Left cardiac atrium (tissue), 4 donors: ENCODE data around the gene AP1M2. TPM values are rescaled to one million over a fixed set of nuclear protein-coding genes. Genes with fewer than 3 reads are reported as not detected.

Source experiments
- ATAC-seq, 2 donors: fragments of 200-7000 bp; cut with Tn5 transposase; one replicate each; pipeline ENCODE4 v1.9.1; 2020; ENCODE audit warnings: mild to moderate bottlenecking in 2 of 2, moderate library complexity in 2 of 2
- DNase-seq: peaks from one replicate; pipeline ENCODE4 v3.0.0-alpha.2; 2020
- intact Hi-C, 2 donors: fragments of 100-400 bp; cut with DNase I; formaldehyde crosslinking; loops; one replicate each; pipeline versions ENCODE4 v1.14.1 to v1.15.1; 2022 to 2023
- long read RNA-seq: library from polyadenylated mRNA; unstranded; transcript quantifications from one replicate; pipeline ENCODE4 v2.0.0, GENCODE V29; 2021
- total RNA-seq, 2 donors: library from RNA; stranded (reverse); fragmentation: NEBNext Ultra II Directional; extraction: Animal tissue kit (Norgen Biotek cat#: 25700); gene quantifications; one replicate each; pipeline ENCODE4 v1.2.1, GENCODE V29; 2021
- donor health status: DM: no; HTN: yes; CAD: no.
- donor health status: DM: no; HTN: yes; CAD: no; lungs with severe emphysema.
- donor health status: DM: yes; HTN: yes; CAD: no.
- donor health status: Dilated cardiomyopathy.

Gene AP1M2
- total RNA-seq = under 1 TPM in 1 of 2 donors, not detected in 1; 0.55 TPM
- long read RNA-seq = 0 reads

DNA sequence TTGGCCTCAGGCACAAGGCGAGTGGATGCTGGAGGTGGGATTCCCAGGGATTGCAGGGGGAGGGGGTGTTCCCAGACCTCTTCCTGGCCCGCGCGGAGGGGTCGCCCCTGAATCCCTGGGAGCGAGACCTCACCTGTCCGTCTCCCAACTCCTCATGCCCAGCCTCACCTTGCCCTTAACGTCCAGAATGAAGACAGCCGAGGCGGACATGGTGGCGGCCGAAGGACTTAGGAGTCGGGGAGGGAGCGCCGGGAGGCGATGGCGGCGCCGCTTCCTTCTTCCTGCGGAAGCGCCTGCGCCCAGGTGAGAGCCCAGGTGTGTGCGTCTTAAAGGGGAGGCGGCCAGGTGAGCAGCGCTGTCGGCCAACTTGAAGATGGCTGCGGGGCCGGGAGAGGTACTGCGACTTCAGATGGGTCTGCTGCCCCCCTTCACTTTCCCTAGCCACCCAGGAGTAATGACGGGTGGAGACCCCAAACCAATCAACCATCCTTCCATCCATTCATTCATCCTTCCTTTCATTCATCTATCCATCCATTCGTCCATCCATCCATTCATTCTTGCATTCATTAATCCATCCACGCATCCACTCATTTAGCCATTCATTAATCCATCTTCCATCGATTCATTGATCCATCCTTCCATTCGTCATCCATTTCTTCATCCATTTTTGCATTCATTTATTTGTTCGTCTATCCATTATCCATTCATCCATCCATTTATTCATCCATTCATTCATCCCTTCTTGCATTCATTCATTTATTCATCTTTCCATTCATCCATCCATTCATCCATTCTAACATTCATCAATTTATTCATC, at the start of gene AP1M2:
Gene AP1M2 (minus strand): TSS at position 291 of the 817 bp plus-strand sequence. CDS start 81 bp downstream, at position 210.
- ATAC-seq = no peak
- intact Hi-C loops = no loop called here

GRCh38 chr19:10636304-10636972, 49.3 kb upstream of the AP1M2 start:
- ATAC-seq = no peak
- intact Hi-C loops = no loop called here
- no peak for DNase-seq

More for the DNA sequence above, at the start of gene AP1M2:
- no peak for DNase-seq

GRCh38 chr19:10634963-10635362, 47.9 kb upstream of the AP1M2 start:
- DNase-seq (no peak), ATAC-seq (no peak)
- intact Hi-C loops = no loop called here

GRCh38 chr19:10634430-10634829, 47.3 kb upstream of the AP1M2 start:
- ATAC-seq (no peak), DNase-seq (no peak)
- intact Hi-C loops = no loop called here

DNA sequence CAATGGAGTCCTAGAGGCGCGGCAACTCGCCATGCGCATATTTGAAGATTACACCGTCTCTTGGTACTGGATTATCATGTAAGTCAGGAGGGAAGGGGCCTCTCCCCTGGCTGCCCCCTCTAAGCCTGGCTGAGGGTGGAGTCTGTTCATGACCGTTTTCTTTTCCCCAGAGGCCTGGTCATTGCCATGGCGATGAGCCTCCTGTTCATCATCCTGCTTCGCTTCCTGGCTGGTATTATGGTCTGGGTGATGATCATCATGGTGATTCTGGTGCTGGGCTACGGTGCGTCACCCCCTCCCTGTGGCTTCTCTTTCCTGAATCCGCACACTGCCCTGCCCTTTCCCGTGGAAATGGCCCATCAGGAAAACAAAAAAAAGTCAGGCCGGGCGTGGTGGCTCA, 44.8 kb upstream of the AP1M2 start:
- ATAC-seq = peak in 1 of 2 donors; percentile 31
- peak; percentile 29 for DNase-seq
- intact Hi-C loops = no loop called here

DNA sequence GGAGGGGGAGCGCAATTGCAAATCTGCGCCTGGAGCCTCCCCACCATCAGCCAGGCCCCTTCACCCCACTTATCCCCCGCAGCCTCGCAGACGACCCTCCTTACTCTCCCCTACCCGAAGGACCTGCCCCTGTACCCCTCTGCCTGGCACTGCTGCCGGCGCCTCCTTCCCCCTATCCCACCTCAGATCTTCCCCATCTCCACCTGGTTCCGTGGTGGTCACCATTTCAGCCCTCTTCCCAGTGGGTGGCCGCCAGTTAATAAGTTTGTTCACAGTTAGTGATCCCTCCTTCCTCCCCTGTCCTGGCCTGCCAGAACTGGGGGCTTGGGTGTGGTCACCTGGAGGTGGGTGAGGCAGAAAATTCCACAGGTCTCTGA, 38.6 kb upstream of the AP1M2 start:
- intact Hi-C loops = no loop called here
- peak; percentile 12 to 16 for ATAC-seq
- no peak for DNase-seq

- ATAC-seq (peak; percentile 97 to 99), DNase-seq (peak; percentile 84)
- intact Hi-C loops = no loop called here
Measured at GRCh38 chr19:10625003-10625761, 38.1 kb upstream of the AP1M2 start, which contains the start of gene SLC44A2. TSS of gene SLC44A2 (plus strand) at chr19:10625553. CDS start at chr19:10625634, 81 bp downstream.

- no peak for DNase-seq
- intact Hi-C loops = no loop called here
- ATAC-seq = peak in 1 of 2 donors; percentile 3
Measured at GRCh38 chr19:10624585-10624984, 37.5 kb upstream of the AP1M2 start.

GRCh38 chr19:10621966-10622365, 34.9 kb upstream of the AP1M2 start:
- no peak for ATAC-seq
- intact Hi-C loops = no loop called here
- DNase-seq = no peak

DNA sequence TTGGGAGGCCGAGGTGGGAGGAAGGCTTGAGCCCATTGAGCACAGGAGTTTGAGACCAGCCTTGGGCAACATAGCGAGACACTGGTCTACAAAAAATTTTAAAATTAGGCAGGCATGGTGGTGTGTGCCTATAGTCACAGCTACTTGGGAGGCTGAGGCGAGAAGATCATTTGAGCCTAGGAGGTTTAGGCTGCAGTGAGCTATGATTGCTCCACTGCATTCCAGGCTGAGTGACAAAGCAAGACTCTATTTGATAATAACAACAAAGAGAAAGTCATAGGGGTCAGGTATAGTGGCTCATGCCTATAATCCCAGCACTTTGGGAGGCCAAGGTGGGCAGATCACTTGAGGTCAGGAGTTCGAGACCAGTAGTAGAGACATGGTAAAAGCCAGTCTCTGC, 33.7 kb upstream of the AP1M2 start:
- intact Hi-C loops = no loop called here
- ATAC-seq (no peak), DNase-seq (no peak)

DNA sequence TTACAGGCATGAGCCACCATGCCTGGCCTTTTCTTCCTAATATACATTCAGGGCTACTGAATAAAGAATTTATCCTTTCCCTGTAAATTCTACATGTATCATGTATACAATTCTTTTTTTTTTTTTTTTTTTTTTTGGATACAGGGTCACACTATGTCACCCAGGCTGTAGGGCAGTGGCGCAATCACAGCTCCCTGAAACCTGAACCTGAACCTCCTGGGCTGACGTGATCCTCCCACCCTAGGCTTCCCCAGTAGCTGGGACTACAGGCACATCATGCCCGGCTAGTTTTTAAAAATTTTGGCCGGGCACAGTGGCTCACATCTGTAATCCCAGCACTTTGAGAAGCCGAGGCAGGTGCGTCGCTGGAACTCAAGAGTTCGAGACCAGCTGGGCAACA, 31.7 kb upstream of the AP1M2 start:
- intact Hi-C loops = no loop called here
- DNase-seq (no peak), ATAC-seq (no peak)

GRCh38 chr19:10617409-10618121, 30.5 kb upstream of the AP1M2 start:
- DNase-seq = no peak
- intact Hi-C loops = no loop called here
- peak in 1 of 2 donors; percentile 43 for ATAC-seq

- intact Hi-C loops = no loop called here
- no peak for ATAC-seq
- DNase-seq = no peak
Measured at GRCh38 chr19:10615429-10616023, 28.4 kb upstream of the AP1M2 start.

DNA sequence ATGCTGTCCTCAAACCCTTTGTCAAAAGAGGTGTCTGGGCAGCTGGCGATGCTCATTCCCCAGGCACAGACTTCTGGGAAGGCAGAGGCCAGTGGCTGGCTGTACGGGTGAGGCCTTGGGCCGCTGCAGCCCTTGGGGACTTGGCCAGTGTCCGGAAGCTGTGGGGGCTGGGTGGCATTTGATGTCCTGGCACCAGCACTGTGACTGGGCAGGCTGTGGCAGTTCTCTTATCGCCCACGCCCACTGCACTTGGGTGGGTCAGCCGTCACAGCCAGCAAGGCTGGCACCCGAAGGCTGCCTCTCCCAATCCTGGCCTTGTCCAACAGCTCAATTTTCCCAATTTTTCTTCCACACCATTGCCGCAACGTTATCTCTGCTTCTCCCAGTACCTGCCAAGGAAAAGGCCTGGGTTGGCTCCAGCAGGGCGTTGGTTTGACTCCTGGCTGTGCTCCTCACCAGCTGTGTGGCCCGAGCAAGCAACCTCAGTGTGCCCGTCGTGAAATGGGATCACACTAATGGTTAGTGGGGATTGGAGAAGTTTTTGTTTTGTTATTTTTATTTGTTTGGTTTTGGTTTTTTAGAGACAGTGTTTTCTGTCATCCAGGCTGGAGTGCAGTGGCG, 25.5 kb upstream of the AP1M2 start:
- peak; percentile 96 to 98 for ATAC-seq
- intact Hi-C loops = no loop called here
- peak; percentile 88 for DNase-seq

DNA sequence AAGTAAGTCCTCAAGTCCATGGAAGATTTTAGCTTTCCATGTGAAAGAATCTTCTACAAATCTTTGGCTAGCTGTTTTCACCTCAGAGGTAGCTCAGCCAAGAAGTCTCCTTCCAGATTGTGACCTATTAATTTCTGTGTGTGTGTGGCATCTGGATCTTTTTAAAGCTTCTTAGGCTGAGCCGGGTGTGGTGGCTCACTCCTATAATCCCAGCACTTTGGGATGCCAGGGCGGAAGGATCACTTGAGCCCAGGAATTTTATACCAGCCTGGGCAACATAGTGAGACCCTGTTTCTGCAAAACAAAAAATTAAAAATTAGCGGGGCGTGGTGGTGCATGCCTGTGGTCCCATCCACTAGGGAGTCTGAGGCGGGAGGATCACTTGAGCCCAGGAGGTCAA, 24.8 kb upstream of the AP1M2 start:
- intact Hi-C loops = no loop called here

GRCh38 chr19:10604460-10604980, 17.4 kb upstream of the AP1M2 start:
- ATAC-seq (no peak), DNase-seq (peak; percentile 52)
- intact Hi-C loops = no loop called here

More for the DNA sequence above, 24.8 kb upstream of the AP1M2 start:
- ATAC-seq (no peak), DNase-seq (no peak)

DNA sequence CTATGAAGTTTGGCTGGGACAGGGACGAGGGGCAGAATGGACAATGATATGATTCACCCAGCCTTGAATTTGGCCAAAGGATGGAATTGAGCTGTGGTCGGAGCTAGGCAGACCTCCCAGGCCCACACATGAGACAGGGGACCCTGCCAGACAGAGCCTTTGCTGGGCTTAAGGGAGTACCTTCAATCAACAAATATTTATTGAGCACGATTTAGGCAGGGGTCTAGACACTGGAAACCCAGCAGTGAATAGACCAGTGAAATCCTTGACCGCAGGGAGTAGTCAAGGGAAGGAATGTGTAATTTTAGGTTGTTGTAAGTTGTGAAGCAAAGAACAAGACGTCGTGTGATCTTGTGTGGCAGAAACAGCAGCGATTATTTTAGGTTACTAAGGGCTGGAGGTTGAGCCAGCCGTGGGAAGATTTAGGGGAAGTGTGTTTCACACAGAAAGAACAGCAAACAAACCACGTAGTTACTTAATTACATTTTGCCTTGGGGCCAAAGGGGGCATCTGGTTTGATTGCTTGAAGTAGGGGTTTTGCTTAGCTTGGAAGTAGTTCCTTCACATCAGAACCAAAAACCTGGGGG, 16.9 kb upstream of the AP1M2 start:
- intact Hi-C loops = no loop called here
- ATAC-seq (no peak), DNase-seq (no peak)
